ENCODE data around the gene ATPAF1. TPM values are rescaled to one million over a fixed set of nuclear protein-coding genes. Genes with fewer than 3 reads are reported as not detected.

The ATPAF1 gene
- total and polyA plus RNA-seq, 10 of the 15 experiments (the other 5 are each of a cell fraction or from before 2014, with no cell fraction given): 15.2 to 93.5 (median 48.4) TPM

GRCh38 chr1:46603858-46604549 is 64.2 kb downstream of the ATPAF1 start, which contains the start of gene MKNK1 (continued):
- TF ChIP-seq GATAD2B (conservative IDR thresholded peaks at IDR 0.05; ENCODE audit: low read depth) (peak; percentile 62), ZNF384 (IDR thresholded peaks at IDR 0.05; ENCODE audit: borderline replicate concordance, low read depth, low read length) (no peak), ZNF687 (IDR thresholded peaks at IDR 0.05) (peak; percentile 21; the same call in 1 of the 2 replicates), LARP7 (IDR thresholded peaks at IDR 0.05) (0 out of 2 replicates have a peak, but pooled peaks have one; percentile 19), GABPA (IDR thresholded peaks at IDR 0.05; ENCODE audit: low read depth) (no peak), MEF2A (IDR thresholded peaks at IDR 0.05; ENCODE audit: insufficient read depth, low read depth, low read length) (no peak), EP300 (IDR thresholded peaks at IDR 0.05; ENCODE audit: borderline replicate concordance in 1 of 2, control insufficient read depth in 1 of 2, low read depth in 2 of 2, low read length in 2 of 2) (no peak), JUNB (IDR thresholded peaks at IDR 0.05) (no peak), ATF3 (IDR thresholded peaks at IDR 0.05; ENCODE audit: borderline replicate concordance, extremely low read depth, low read depth, low read length) (0 out of 2 replicates have a peak, but pooled peaks have one; percentile 0), IRF4 (IDR thresholded peaks at IDR 0.05; ENCODE audit: low read depth, low read length) (0 out of 2 replicates have a peak, but pooled peaks have one; percentile 6), SMAD1 (IDR thresholded peaks at IDR 0.05; ENCODE audit: low read depth, partially characterized antibody) (no peak), ZBTB4 (CRISPR knock-in tag; IDR thresholded peaks at IDR 0.05) (no peak), CTCF (IDR thresholded peaks at IDR 0.05 in 2 of 3, conservative IDR thresholded peaks at IDR 0.05 in 1 of 3; ENCODE audit: control insufficient read depth in 2 of 3, extremely low read depth in 1 of 3, insufficient read depth in 1 of 3, low read depth in 3 of 3, low read length in 3 of 3) (0 out of 6 replicates have a peak, but pooled peaks of 1 of the 3 experiments have one; percentile 9)
- TF ChIP-seq, protein P1, sequence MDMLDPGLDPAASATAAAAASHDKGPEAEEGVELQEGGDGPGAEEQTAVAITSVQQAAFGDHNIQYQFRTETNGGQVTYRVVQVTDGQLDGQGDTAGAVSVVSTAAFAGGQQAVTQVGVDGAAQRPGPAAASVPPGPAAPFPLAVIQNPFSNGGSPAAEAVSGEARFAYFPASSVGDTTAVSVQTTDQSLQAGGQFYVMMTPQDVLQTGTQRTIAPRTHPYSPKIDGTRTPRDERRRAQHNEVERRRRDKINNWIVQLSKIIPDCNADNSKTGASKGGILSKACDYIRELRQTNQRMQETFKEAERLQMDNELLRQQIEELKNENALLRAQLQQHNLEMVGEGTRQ (IDR thresholded peaks at IDR 0.05; ENCODE audit: borderline replicate concordance, low read depth, low read length): peak; percentile 25
- TF ChIP-seq, protein P2, sequence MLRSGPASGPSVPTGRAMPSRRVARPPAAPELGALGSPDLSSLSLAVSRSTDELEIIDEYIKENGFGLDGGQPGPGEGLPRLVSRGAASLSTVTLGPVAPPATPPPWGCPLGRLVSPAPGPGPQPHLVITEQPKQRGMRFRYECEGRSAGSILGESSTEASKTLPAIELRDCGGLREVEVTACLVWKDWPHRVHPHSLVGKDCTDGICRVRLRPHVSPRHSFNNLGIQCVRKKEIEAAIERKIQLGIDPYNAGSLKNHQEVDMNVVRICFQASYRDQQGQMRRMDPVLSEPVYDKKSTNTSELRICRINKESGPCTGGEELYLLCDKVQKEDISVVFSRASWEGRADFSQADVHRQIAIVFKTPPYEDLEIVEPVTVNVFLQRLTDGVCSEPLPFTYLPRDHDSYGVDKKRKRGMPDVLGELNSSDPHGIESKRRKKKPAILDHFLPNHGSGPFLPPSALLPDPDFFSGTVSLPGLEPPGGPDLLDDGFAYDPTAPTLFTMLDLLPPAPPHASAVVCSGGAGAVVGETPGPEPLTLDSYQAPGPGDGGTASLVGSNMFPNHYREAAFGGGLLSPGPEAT (IDR thresholded peaks at IDR 0.05; ENCODE audit: low read depth): peak; percentile 47; the same call in 1 of the 2 replicates
